ENCODE data around the gene SPATA16.
"Not testable (repeated sequence)": the region's sequence is repeated elsewhere in the genome, so short reads cannot be mapped to it uniquely, and the experiment has no call there.

The SPATA16 gene

DNA sequence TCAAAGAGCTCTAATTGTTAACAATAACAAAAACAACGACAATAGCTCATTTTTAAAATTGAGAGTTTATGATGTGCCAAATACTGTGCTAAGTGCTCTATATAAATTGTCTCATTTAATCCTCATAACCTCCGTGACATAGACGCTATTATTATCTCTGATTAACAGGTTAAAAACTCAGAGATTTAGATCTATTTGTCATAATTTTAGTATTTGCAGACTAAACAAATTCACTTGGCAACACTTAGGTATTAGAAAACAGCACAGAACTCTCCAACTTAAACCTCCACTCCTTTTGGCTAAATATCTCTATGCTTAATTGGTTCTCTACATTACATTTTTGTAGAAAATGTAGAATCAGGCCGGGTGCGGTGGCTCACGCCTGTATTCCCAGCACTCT is 136.4 kb downstream of the SPATA16 start:
- DNase-seq (ENCODE audit: low read depth), result no peak

- DNase-seq (ENCODE audit: low read depth), result no peak
Measured at GRCh38 chr3:173003956-173004355, 137.1 kb downstream of the SPATA16 start.

DNA sequence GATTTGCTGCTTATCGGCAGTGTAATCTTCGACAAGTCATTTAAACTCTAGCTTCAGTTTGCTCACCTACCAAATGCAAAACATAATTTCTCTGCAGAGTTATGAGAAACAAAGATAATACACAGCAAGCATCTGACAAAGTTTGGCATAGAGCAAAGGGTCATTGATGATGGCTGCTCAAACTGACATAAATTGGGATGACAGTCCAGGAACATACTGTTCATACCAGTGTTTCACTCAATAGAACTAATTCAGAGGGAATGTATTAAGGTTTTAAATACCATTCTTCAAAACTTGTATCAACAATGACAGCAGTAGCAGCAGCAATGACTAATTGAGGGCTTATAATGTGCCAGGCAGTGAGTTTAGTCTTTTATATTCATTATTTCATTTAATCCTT is 137.6 kb downstream of the SPATA16 start:
- no peak for DNase-seq (ENCODE audit: low read depth)

GRCh38 chr3:173001622-173002021 is 139.4 kb downstream of the SPATA16 start:
- no peak for DNase-seq (ENCODE audit: low read depth)

GRCh38 chr3:173000553-173000952 is 140.5 kb downstream of the SPATA16 start:
- no peak for DNase-seq (ENCODE audit: low read depth)

DNA sequence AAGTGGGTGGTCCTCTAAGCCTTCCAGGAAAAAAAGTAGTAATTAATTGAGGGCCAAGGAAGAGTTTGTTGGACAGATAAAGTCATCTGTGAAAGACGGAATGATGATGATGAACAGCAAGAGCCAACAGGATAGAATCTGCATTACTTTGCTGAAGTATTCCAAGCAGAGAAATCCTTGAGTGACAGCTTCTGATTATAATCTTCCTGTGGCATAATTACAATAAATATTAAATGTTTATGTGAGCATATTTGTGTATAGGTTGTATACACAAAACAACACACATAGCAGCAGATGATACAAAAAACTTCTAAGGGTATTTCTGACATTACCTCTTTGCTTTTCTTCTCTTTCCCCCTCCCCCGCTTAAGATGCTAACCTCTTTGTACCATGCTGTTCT is 147.6 kb downstream of the SPATA16 start:
- DNase-seq (ENCODE audit: low read depth), result no peak

GRCh38 chr3:172991424-172991996 is 149.5 kb downstream of the SPATA16 start:
- DNase-seq (ENCODE audit: low read depth), result no peak

GRCh38 chr3:172989373-172989772 is 151.7 kb downstream of the SPATA16 start:
- no peak for DNase-seq (ENCODE audit: low read depth)

DNA sequence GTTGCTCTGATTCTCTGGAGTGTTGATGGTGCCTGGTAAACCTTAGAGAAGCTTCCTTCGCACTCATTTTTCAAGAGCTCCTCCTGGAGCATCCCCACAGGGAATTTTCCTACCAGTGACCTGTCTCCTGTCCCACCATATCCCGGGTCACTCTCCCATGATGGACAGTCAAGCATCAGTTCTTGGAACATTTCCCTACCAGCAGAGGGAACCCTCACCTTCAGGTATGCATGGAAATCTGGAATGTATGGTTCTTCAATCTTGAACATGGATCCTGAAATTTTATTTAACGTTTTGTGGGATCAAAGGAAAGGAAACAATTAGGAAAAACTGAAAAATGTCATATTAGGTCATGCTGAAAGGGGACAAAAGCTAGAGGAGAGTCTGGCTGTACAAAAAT is 153.8 kb downstream of the SPATA16 start:
- DNase-seq (ENCODE audit: low read depth), result no peak

DNA sequence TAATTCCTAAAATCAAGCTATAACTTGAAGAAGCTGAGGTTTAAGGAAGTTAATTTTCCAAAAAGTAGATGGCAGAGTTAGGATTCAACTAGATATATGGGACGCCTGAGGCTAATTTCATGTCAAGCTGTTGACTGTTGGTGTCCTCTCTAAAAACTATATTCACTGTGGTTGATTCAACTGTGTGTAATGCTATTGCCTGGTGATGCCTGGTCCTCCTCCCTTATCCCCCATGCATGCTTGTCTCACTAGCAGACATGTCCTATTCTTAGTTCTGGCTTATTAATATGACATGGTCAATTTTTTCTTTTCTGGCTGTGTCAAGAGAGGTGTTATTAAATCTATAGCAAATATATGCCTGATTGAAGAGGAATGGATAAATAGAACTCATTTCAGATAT is 156.1 kb downstream of the SPATA16 start:
- no peak for DNase-seq (ENCODE audit: low read depth)

DNA sequence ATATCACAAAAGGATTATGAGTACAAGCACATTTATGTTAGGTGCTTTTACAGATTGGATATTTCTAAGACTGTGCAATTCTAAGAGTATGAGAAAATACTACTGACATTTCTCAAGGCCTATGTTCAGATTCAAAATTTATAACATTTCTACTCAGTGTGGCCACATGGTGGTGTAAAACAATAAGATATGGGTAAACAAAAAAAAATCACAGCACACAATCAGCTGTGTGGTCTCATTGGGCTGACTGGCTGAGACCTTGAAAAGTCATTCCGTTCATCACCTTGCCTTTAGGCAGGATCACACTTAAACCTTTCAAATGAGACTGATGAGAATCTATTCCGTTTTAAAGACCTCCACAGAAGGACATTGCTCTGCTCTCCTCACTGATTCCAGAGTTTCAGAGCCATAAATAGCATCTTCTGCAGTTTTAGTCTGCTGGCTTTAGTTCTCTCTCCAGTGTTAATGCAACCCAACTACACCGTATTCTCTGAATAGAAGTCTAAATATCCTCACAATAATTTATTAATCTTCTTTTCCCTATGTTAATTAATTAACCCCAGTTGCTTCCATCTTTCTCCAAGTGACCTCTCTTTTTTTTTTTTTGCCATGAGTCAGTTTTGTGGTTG is 158.2 kb downstream of the SPATA16 start:
- DNase-seq (ENCODE audit: low read depth), result no peak

DNA sequence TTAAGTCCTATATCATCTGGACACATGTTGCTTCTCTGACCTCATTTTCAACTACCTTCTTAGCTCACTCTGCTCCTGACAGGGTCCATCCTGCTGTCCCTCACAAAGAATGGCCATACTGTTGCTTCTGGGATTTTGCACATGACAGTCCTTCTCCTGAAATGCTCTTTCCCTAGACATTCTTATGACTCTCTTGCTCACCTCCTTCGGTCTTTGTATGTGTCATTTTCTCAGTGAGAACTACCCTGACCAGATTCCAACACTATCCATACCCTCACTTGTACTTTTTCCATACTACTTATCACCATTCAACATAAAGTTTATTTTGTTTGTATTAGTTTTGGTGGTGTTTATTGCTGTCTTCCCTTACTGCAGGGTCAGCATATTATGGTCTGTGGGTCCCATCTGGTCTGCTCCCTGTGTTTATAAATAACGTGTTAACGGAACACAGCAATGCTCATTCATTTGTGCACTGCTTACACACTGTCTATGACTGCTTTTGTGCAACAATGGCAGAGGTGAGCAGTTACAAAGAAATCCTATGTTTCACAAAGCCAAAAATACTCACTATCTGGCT is 159.5 kb downstream of the SPATA16 start:
- DNase-seq (ENCODE audit: low read depth), result no peak

- DNase-seq (ENCODE audit: low read depth), result no peak
Measured at GRCh38 chr3:172980849-172981248, 160.2 kb downstream of the SPATA16 start.

- no peak for DNase-seq (ENCODE audit: low read depth)
Measured at GRCh38 chr3:172977696-172978095, 163.3 kb downstream of the SPATA16 start.

DNA sequence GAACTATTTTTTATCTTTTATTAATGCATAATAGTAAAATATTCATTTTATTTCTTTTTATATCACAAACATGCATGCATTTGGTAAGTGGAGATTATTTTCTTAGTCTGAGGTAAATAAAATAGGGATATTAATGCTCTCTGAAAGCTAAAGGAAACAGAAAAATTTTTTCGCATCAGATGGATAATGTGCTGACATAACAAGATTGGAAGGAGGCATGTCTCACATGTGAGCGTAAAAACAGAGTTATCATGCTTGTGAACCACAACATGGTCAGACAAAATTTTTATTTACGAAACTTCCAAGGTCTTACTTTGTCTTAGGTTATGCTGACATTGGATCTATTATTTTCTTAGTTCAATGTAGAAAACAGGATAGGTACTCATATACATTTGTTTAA is 166.1 kb downstream of the SPATA16 start:
- no peak for DNase-seq (ENCODE audit: low read depth)

DNA sequence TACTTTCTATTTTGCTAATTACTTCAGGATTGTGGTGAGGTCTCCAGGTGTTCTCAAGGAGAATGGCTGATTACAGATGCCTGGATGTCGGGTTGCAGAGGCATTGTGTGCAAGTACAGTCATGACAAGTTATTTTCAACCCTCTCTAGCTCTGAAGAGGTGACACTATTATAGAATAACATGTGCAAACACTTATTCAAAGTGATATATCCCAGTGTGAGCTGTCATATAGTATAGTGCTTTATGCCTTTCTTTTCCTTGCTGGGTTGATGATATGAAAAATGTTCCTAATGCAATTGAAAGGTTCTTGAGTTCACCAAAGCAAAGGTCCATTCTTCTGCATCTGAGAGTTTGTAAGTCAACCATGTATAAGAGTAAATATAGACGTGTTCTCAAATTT is 167.2 kb downstream of the SPATA16 start:
- DNase-seq (ENCODE audit: low read depth), result no peak

DNA sequence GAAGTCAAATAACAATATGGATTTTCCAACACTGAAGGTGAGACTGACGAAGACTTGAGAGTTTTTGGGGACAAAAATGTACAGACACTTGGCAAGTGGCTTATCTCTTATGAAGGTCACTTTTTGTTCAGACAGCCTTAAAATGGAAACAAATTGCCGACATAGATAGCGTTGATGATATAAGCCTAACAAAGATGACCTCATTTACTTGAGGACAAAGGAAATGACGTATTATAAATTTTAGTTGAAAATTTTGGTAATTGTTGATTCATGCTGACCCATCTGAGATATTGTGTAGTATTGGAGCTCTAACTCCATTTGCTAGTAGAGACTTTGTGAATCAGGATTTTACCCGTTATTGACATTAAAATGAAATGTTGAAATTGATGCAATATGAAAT is 168.3 kb downstream of the SPATA16 start:
- no peak for DNase-seq (ENCODE audit: low read depth)

DNA sequence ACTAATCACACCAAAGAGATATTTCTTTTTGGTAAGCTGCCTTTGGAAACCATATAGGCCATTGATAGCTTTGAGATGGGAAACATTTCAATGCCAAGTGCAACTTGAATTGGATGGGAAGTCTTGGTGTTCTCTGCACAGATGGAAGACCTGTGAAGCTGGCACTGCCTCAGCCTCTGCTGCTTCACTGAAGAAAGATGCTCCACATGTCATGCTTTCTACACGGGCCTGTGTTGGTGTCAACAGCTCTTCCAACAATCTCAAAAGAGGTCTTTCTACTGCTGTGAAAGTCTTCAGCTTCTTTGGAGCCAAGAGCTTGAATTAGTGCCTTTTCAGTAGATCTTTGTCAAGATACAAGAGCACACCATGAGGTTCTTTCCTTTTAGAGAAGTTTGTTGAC is 169.0 kb downstream of the SPATA16 start:
- no peak for DNase-seq (ENCODE audit: low read depth)

DNA sequence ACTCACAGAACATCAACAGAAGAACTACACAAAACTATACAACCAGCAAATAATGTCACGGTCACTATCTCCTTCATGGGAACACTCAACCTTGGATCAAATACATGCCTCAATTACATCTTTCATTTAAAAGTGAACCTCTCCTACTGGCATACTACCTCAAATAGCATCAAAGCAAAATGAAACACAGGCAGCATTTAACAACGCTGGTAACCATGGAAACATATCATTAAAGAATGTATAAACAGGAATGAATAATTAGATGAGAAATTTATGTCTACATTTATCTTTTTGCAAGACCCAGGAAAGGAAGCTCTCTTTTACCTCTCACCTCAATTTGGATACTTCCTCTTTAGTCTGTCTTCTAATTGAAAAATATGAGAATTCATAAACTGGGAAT is 172.4 kb downstream of the SPATA16 start:
- no peak for DNase-seq (ENCODE audit: low read depth)

DNA sequence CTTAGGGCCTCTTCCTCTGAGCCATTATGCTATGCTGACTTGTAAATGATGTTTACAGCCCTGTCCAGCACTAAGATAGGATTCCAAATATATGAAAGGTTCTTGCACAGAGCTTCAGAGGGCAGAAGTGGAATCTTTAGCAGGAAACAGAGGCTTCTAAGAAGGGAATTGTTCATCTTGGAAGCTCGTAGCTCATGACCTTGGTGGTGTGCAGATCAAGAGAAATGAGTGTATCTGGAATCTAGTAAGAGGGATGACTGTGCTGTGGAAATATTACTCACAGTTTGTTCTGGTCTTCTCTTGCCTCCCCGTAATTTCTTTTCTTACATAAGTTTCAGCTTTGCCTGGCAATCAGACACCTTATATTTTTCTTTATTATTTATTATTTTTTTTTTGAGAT is 175.8 kb downstream of the SPATA16 start:
- DNase-seq (ENCODE audit: low read depth), result no peak

- DNase-seq (ENCODE audit: low read depth), result not testable (repeated sequence)
Measured at GRCh38 chr3:172960626-172961182, 180.3 kb downstream of the SPATA16 start.

DNA sequence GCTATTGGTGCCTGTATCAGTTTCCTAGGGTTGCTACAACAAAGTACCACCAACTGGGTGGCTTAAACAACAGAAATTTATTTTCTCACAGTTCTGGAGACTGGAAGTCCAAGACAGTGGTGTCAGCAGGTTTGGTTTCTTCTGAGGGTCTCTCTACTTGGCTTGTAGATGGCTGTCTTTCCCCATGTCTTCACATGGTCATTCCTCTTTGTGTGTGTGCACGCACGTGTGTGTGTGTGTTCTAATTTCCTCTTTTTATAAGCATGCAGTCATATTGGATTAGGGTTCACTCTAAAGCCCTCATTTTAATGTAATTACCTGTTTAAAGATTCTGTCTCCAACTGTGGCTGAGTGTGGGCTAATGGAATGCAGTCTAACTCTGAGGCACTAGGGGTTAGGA is 182.5 kb downstream of the SPATA16 start:
- no peak for DNase-seq (ENCODE audit: low read depth)

DNA sequence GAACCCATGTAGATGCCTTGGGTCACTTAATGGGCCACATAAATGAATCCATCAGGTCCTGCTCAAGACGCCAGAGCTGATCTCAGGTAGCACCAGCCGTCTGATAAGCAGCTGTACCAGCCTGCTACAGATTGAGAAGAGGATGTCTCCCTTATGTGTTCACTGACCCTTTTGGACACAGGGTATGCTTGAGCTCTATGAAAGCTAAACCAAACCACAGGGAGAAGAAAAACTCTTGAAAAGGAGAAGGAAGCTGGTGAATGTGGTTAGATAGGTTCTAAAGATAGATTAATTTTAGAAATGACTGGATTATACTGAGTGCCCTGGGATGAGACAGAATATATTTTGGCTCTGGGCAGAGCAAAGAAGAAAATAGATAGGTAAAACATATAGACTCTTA is 187.5 kb downstream of the SPATA16 start:
- no peak for DNase-seq (ENCODE audit: low read depth)

DNA sequence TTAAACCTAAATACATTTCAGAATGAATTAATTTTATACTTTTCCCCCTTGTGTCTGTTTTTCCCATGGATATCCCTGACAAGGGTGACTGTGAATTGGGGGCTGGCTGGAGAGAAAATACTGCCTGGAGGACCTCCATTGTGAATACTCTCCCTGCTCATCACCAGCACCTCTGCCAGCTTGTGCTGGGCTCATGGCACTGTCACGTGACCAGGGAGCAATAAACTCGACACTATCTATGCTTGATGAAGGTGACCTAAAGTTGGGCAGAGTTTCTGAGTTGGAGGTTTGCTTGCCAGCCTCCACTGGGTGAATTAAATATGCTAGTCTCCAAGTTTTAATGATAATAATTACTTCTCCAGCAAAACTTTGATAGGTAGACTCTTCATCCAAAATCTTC is 189.5 kb downstream of the SPATA16 start:
- DNase-seq (ENCODE audit: low read depth), result no peak

Data from stimulated activated CD4-positive, alpha-beta T cell treated with anti-CD3 and anti-CD28 coated beads, Interleukin-2, amount 100 ng/mL, for 4 hours (primary cell).